HG03095 (cell line): ENCODE measurements around the gene ALDH18A1.

Source experiments
- ATAC-seq: cut with Tn5 transposase; IDR thresholded peaks from one replicate; pipeline ENCODE4 v1.9.1; 2021; ENCODE audit warnings: moderate library complexity; ENCODE audit not compliant: unreplicated experiment

Gene ALDH18A1

GRCh38 chr10:95588025-95588424 is 68.5 kb downstream of the ALDH18A1 start:
- ATAC-seq = no peak

DNA sequence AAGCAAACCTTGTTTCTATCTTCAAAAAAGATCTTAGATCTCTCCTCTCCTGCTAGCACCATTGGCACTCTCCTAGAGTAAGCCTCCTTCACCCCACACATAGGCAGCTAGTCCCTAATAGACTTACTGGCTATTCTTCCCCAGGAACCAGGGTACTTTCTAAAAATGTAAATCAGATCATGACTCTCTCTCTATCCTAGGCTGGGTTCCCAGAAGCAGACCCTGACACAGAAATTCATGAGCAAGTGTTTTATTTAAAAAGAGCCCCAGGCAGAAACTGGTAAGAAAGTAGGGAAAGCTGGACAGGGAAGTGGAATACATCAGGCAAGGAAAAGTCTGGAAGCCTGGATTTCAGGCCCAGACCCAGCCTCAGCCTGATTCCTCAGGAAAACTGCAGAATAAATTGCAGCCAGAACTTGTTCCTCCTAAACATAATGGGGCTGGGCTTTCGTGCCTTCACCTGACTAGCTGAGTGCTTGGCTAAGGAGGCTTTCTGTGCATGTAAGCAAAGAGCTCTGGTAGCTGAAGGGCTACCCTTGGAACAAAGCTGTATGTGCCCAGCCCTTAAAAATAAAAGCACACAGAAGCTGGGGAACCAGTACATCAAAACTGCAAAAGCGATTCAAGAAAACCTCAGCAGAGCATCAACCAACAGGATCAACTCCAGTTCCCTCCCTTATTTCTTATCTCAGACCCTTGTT is 76.5 kb downstream of the ALDH18A1 start:
- no peak for ATAC-seq

DNA sequence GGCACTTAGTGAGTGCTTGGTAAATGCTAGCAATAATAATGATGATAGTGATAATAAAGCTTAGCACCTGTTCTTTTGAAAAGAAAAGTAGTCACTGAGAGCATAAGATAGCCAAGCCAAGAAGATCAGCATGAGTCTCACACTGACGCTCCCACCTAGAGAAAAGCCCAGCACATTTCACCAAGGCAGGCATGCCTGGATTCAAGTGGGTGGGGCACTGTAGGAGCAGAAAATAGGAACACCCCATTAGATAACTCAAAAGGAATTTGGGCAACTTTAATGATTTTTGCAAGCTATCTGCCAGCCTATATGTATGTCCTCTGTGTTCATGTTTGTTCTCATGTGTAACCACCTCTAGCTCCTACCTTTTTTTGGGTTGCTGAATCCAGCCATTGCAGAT is 77.2 kb downstream of the ALDH18A1 start:
- ATAC-seq = no peak

DNA sequence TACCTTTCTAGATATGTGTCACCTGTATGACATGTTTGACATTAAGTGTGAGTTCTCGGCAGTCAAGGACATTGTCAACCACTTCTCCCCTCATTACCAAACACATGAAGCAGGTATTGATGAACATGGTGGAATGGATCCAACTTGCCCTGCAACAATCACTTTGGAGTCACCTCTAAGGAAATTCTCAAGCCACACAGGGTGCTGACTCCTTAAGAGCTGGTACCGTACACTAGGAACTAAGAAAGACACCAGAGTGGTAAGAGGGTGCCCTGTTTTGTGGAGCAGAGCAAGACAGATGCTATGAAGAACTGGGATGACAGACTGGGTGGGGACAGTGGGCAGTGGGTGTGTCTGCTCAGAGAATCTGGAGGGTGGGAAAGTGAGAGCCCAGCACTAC is 77.9 kb downstream of the ALDH18A1 start:
- no peak for ATAC-seq

DNA sequence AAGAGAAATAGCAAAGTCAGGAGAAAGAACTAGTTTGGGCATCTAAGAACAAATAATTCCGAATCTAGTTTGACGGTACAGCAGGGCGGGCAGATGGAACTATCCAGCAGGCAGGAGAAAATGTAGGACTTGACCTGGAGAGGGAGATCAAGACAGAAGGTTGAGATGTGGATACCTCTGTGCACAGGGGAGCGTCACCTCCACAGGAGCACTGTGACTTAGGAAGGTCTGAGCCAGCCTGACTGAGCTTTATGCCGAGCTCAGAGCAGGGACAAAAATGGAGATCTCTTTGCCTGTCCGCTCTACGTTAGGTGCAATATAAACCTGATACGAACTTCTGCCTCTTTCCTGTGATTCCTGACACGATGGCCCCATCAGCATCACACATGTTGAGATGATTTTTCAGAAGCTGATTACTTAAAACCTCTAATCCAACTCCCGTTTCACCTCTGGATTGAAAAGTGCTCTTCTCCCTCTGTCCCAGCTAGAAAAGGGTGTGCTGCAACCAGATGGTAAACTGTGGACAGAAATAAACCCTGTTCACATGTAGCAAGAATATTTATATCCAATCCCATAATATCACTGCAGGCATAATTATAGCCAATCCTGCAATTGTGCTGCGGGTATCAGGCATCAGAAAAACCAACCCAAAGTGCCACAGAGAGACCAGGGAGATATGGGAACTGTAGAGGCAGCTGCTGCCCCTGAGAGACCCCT is 81.7 kb downstream of the ALDH18A1 start:
- no peak for ATAC-seq

DNA sequence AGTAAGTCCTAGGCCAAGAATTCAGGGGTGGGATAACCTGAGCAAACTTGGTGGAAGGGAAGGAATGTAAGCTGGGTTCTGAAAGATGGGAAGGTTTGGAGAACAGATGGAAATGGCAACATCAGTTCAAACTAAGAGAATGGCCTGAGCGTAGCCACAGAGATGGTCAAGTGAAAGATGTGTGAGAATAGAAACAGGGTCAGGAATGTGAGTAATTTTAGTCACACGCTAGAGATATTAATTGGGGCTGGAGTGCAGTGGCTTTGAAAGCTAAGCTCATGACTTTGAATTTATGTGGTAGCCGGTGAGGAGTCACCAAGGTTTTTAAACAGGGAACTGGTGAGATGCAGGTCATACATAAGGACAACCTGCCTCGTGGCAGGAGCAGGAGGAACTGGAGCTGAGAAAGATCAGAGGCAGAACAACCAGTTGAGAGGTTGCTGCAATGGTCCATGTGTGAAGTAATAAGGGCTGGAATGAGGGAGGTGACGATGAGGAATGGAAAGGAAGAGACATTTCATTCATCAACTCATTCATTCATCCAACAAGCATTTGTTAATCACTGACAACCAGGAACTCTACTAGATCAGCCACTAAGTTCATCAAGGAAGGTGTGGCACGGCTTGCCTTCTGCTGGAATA is 82.4 kb downstream of the ALDH18A1 start:
- no peak for ATAC-seq

DNA sequence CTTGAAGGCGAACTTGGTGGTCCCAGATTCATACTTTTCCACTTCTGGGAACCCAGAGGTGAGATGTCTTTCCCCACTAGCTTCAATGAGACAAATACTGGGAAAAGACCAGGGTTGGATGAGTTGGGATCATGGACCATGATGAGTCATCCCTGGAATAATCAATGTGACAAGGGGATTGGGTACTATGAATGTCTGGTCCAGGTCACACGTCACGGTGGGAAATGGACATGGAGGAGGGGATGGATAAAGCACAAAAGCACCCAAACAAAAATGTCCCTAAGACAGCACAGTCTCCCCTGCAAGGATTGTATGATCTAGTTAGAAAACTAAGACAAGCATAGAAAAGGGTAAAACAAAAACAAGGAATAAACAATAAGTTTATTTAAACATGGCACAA is 83.0 kb downstream of the ALDH18A1 start:
- no peak for ATAC-seq

- ATAC-seq = no peak
Measured at GRCh38 chr10:95572131-95572820, 84.2 kb downstream of the ALDH18A1 start.

- no peak for ATAC-seq
Measured at GRCh38 chr10:95571390-95571789, 85.1 kb downstream of the ALDH18A1 start.

DNA sequence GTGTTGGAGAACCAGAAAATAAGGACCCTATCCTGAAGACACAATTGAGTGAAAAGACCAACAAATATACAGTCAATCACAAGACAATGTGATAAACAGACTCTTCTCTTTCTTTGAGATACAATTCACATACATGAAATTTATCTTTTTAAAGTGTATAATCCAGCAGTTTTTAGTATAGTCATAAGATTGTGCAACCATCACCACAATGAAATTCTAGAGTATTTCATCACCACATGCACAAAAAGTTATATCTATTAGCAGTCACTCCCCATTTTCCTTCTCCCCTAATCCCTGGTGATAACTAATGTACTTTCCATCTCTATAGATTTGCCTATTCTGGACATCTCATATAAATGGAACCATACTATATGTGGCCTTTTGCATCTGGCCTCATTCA is 87.1 kb downstream of the ALDH18A1 start:
- no peak for ATAC-seq

DNA sequence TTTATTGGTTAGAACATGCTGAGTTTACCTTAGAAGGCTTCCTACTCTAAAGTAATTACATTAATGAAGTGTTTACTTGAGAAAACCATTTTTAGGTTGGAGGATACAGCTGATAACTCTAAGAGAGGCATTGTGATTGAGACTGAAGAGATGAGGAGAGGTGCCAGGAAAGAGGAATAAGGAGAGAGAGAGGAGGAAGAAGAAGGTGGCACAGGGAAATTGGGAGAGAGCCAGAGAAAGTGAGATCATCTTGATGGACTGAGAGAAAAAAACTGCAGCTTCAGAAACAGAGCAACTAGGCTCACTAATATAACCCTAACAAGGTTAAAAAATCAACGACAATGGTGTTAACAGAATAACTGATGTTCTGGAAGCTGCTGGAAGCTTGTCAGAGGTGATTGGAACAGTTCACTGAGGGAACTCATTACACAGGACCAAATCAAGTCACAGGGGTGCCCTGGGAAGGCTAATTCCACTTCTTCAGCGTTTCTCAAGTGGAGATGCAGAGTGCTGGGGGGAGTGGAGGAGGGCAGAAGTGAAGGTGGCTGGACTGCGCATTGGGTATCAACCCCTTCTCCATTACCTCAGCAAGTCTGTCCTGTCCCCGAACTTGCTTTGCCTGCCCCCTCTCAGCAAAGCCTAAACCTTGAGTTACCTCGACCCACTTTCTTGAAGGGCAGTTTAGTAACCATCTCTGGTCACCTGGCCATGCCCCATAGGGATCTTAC is 88.4 kb downstream of the ALDH18A1 start:
- no peak for ATAC-seq

- no peak for ATAC-seq
Measured at GRCh38 chr10:95566136-95566535, 90.4 kb downstream of the ALDH18A1 start.

- no peak for ATAC-seq
Measured at GRCh38 chr10:95565336-95565735, 91.2 kb downstream of the ALDH18A1 start.

GRCh38 chr10:95564291-95564690 is 92.2 kb downstream of the ALDH18A1 start:
- ATAC-seq = no peak

DNA sequence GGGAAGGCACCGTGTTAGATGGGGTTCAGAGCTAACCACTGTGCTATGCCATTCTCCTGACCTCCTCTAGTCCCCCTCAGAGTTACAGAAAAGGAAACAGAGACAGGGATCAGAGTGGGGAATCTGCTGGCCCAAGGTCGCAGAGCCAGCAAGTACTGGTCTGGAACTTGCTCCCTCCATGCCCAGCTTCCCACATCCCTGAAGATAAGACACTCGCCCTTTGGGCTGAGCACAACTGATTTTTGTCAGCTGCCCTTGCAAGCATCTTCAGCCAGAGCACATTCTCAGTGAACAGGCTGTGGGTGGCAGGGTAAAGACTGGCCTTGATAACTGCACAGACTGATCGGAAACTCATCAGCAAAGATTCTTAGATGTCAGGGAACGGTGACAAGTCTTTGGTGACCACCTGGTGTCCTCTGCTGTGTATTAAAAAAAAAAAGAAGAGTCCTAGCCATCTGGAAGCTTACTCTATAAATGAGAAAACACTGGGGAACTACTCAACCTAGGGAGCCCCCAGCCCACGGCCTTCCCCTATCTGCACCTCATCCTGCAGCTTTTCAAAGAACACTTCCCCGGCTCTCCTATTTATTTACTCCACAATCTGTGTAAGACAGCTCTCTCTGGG is 94.1 kb downstream of the ALDH18A1 start:
- no peak for ATAC-seq

- no peak for ATAC-seq
Measured at GRCh38 chr10:95561864-95562177, 94.7 kb downstream of the ALDH18A1 start.

- ATAC-seq = peak; percentile 100
Measured at GRCh38 chr10:95561177-95561863, 95.2 kb downstream of the ALDH18A1 start, which contains the start of gene SORBS1. Gene SORBS1, minus strand, starts transcription at chr10:95561371. Its CDS starts 120,236 bp downstream, at chr10:95441135.

DNA sequence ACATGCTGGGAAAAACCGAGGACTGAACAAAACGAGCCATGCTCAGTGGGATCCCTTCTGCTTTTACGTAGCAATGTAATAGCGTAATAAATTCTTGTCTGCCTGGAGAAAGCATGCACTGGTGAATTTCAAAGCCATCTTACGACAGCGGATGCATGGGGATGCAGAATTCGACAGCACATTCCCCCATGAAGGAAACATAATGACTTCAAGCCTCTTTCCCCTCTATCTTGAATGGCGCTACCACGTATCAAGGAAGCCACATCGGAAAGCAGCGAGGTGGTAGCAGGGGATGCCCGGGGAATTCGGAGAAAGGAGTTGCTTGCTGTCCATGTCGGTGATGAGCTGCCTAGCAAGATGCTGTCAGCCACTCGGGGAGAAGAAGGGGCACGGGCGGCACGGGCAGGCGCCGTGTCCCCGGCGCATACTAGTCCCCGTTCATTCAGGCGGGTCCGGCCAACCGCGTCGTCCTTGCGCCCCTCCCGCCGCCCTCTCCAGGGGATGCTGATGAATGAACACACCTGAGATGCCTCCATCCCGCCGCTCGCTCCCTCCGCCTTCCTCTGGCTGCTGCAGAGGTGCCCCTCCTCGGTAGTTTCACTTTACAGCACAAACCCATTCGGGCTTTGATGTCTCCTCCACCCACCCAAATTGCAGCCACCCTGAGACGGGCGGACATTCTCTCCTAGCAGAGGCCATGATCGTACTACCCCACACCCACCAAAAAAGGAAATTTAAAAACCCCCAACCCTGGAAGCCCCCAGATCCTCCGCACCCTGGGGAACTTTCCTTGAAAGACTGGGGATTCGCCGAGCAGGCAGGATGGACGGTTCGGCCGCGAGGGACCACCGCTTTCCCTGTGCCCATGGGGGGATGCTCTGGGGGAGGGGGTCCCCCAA is 96.0 kb downstream of the ALDH18A1 start:
- ATAC-seq = no peak

- no peak for ATAC-seq
Measured at GRCh38 chr10:95559896-95560277, 96.6 kb downstream of the ALDH18A1 start.
